HG03354 (cell line): ENCODE results near the gene STXBP6.
"Not testable (repeated sequence)": the region's sequence is repeated elsewhere in the genome, so short reads cannot be mapped to it uniquely, and the experiment has no call there.

Experiments used
- ATAC-seq: cut with Tn5 transposase; IDR thresholded peaks from one replicate; pipeline ENCODE4 v1.9.1; 2021; ENCODE audit warnings: mild to moderate bottlenecking; ENCODE audit not compliant: unreplicated experiment, poor library complexity, severe bottlenecking

Gene STXBP6

DNA sequence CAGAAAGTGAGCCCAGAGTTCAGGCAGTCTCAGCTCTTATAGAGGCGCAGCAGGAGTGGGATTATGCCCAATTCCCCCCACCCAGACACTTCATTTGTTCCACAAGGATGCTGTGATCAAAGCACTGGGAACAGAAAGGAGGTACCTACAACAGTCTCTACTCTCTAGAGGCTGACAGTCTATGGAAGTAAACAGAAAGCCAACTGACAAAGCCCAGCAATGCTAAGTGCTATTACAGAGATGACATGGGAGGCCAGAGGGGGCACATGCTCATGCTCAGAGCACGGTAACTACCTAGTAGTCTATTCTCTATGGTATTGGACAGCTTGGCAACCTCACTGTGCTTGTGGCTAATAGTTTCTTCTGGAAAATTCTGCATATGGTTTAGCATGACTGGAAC is 85.9 kb downstream of the STXBP6 start:
- no peak for ATAC-seq

DNA sequence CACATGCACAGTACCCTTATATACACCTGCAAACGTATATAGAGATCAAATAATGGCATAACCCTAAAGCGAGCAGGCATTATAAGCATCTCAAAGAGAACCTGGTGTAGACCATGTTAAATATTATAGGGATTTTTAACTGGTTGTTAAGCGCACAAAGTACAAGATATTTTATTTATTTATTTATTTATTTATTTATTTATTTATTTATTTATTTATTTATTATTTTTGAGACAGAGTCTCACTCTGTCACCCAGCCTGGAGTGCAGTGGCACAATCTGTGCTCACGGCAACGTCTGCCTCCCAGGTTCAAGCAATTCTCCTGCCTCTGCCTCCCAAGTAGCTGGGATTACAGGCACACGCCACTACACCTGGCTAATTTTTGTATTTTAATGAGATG is 87.8 kb downstream of the STXBP6 start:
- not testable (repeated sequence) for ATAC-seq

DNA sequence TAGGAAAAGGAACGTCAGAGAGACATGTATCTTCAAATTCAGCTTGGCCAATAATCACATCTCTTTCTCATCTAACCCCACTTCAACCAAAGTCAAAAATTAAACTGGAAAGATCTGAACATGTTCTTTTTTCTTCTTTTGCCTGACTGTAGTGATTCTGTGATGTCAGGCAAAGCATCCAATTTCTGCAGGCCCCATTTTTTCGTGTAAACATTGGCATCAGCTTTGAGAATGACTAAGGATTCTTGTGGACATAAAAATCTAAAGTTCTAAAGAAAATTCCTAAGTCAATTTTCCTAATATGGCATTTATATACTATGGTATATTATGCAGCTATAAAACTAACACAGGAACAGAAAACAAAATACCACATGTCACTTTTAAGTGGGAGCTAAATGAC is 89.1 kb downstream of the STXBP6 start:
- ATAC-seq = no peak

DNA sequence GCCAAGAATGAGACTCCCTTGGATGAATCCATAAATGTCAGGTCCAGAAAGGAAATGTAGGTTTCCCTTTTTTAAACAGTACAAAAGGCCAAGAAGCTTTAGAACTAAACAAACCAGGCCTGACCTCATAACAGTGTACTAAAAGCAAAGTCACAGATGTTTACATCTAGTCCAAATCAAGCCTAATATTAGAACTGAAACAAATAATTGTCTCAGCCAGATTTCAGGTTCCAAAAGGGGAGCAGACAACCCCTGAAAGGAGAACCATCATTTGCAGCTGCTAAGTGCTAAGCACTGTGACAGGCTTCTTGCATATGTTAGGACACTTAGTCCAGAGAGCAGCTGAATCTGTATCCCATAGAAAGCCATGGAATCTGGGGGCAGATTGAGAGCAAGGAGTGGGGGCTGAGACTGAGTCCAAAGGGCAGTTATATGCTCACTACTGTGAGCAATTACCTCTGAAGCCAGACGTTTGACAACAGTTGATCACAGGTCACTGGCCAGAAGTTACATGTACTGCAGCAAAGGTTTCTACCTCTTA is 90.1 kb downstream of the STXBP6 start:
- ATAC-seq = peak; percentile 90

DNA sequence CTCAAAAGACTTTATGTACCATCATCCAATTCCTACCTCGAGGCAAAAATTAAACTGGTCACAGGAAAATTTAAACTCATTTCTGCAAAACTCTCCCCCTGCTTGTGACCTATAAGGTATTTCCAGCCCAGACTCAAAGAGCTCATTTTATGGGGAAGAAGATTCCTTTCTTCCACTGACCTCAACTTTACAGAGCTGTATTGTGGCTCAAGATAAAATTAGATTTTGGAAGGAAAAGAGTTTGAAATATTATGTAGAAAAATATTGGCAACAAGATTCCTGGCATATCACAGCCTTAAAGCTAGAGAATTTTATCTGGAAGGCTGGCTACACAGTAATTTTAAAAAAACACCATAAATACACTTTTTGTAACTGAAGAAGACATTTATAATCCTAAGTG is 91.7 kb downstream of the STXBP6 start:
- ATAC-seq = no peak

DNA sequence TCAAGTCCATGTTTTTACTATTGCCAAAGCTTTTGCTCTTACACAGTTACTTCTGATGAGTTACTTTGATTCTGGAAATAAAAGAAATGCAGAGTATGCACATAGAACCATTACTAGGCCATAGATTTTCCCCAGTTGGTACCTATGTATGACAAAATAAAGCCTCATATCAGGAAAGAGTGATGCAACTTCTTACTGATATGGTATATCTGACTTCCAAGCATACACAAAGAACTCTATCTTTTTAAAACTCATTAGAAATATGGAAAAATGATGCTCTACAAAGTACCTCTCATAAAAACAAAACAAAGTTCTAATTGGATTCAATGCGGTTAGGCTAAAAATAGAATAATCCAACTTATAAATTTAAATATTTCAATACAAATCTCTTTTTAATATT is 92.1 kb downstream of the STXBP6 start:
- ATAC-seq = no peak

DNA sequence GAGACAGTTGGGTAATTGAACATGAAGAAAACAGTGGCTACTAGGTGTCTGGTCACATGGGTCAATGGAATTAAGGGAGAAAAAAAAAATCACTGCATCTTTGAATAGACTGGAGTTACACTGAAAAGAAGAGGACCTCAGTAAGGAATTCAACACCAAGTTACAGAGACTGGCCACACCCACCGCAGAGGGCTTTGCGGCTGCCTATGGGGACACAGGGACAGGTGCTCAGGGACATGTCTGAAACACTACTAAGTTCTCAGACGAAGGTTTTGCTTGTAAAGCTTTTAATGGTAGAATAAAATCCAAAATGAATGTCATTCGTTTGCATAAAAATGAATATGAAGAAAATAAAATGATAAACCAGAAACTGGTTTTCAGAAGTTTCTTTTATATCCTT is 93.8 kb downstream of the STXBP6 start:
- no peak for ATAC-seq

DNA sequence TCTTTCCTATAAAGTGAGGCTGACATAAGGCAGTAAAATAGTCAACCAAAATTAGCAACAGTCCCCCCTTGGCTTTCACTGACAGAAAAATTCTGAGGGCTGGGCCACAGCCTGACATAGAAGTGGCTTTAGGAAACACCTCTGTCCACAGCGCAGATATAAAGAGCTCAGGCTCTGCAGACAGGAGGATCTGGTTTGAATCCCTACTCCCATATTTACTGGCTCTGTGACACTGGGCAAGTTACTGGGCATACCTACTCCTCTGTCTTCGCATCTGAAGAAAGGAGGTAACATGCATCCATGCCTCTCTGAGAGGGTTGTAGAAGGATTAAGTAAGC is 95.3 kb downstream of the STXBP6 start:
- no peak for ATAC-seq

DNA sequence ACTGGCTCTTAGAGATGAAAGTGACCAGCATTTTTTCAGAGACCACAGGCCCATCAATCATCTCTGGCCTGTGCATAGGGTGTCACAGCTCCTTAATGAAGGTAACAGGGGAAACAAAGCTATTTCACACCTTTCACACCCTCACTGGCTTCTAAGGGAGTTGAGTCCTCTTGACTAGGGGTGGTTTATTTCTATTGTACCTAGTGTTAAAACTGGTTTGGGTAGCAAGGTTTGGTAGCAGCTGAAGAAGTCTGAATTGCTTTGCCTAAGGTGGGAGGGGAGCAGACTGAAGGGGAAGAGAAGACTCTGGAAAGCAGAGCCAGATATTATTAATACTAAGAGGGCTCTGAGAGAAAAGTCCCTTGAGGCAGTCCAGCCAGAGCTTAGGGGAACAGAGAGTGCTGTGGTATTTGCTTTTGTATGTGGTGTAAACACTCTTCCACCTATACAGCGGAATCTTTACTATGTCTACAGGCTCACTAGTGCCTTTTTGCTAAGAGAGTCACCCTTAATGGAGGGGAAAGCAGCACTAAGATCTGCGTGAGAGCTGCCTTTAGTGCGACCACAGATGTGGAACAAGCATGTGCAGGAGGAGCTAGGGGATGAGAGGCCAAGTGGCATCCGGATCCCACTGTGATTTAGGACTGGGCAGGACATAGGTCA is 95.8 kb downstream of the STXBP6 start:
- ATAC-seq = peak; percentile 87

DNA sequence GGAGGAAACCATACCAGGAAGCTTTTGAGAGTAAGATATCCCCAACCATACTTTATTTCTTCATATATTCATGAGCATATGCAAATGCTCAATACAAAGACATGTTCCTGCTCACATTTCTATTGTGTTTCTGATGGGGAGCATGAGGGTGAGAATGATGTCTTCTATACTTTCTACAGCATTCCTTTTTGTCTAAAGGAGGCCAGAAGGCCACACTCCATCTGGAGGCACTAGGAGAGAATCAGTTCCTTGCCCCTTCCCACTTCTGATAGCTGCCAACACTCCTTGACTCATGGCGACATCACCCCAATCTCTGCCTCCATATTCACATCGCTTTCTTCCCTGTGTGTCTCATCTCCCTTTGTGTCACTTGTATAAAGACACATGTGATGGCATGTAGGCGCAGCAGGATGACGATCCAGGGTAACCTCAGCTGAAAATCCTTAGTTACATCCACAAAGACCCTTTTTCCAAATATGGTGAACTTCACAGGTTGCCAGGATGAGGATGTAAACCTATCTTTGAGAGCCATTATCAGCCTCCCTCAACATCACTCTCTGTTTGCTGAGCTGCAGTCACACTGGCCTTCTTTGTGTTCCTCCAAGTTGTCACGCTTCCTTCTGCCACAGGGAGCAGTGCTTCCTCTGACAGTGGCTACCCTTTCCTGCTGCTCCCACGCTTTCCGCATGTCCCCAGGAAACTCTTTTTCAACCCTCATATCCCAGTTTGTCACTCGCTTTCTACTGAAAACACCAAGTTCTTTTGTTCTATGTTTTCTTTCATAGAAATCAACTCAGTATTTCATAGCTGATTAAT is 96.9 kb downstream of the STXBP6 start:
- ATAC-seq = no peak

DNA sequence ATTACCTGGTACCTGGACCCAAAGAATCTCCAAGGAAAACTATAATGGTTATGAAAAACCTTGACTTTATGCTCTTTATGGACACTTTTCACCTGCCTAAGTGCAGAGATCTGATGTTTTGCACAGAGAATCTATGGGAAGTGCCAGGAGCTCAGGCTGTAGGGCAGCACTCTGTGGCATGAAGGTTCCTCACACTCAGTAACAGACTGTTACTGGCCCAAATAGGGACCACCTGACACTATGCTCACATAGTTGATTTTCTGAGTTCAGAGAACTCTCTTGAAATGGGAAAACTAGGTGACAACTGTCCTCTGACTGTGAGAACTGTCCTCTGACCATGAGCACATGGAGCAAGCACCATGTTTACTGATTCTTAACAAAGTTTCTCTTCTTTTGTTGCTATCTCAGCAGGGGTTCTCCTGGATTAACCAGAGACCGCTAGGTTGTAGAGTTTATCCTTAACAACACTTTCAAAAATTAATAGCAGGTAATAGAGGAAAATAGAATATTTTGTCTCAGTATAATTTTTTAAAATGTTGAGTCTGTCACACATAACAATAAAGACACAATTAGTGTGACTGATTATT is 101.6 kb downstream of the STXBP6 start:
- no peak for ATAC-seq

DNA sequence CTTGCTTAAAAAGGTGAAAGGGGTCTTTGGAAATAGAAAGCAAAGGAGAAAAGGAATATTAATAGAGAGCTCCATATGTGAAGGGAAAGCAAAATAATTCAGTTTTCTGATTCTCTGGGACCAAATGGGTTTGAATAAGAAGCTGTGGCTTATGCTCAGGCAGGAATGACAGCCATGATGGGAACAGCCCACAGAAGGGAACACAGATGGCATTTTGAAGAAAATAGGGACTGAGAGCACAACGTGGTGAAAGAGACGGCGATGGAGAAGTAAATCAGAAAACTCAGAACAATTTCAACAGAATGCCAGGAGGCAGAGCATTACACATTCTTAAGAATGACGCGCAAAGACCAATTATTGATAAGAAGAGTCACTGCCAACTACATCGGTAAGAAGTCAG is 102.8 kb downstream of the STXBP6 start:
- no peak for ATAC-seq

DNA sequence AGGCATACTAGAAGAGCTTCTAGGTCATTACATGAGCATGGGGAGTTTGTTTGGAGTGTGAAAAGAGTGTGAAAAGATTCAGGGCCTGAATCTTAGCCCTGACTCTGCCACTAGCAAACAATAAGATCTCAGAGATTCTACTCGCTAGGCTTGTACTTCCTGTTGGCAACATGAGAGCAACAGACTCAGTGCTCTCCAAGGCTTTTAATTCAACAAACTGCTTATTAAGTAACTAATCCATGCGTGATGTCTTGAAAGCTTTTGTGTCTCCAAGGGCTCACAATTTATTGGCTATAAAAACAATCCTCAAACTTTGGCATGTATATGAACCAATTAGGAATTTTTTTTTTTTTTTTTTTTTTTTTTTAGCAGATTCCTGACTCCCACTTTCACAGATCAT is 105.1 kb downstream of the STXBP6 start:
- ATAC-seq = no peak

DNA sequence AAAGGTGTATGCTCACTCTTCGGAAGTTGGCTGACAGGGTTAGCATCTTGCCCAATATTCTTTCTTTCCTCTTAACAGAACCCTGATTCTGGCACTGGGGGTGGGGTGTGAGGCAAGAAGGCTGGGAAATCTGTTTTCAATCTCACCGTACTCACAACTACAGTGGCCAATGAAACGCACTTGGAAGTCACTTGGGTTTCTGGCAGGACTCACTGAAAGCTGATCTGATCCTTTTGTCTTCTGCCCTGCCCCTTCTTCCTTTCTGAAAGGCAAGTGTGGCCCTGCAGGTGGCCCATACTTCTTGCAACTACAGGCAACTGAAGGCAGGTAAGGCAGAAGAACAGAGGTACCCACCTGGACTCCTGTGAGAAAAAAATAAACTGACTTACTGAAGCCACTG is 106.9 kb downstream of the STXBP6 start:
- ATAC-seq = no peak

DNA sequence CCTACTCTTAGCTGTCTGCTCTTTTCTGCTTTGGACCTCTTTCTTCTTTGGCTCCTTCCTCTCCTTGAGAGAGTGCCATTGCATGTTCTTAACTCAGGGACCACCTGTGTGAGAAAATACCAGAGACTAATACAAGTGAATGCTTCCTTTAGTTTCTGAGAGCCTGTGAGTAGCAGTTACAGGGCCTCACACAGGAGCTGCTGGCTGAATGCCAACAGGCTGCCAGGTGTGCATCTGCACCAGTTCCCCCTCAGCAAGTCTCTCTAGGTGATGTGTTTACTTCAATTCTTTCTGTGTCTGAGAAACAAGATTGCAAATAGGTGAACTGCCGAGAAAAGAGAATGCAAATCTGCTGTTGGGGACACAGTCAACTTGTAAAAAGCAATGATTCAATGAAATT is 108.2 kb downstream of the STXBP6 start:
- ATAC-seq = peak; percentile 80

DNA sequence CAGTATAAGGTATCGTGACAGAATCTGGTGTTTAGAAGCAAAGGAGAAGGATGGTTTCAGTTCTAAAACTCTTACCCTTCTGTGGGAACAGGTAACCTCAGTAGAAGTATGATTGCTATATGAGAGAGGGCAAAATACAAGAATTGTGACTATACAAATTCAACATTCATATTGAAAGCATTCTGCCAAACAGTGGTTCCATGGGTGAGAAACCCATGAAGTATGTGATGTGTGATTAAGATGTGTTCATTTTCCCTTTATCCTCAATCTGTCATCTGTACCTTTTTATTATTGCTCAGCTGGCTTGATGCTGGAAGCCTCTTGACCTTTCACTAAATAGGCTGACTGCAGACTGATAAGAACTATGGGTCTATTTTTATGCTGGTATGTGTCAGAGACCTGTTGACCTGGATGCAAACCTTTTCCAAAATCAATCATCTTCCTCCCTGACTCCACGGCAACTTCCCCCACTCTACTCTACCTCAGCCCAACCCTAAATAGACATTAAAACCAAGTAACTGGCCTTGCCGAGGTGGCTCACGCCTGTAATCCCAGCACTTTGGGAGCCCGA is 109.6 kb downstream of the STXBP6 start:
- no peak for ATAC-seq

DNA sequence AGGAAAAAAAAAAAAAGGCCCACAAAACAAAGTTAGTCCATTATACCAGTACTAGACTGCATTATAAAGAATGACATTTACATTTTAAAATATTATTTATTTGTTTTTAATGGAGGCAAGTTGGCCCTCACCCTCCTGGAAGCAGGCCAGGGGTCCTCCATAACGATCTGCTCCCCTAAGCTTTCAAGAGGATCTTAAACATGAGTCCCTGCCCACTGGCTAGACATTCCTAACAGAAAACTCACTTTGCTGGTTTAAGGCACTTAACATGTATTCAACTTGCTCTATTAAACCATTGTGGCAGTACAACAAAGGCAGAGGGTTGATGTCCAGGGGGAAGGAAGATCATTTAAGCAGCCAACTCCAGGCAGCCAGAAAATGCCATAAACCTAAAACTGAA is 111.4 kb downstream of the STXBP6 start:
- ATAC-seq = no peak

DNA sequence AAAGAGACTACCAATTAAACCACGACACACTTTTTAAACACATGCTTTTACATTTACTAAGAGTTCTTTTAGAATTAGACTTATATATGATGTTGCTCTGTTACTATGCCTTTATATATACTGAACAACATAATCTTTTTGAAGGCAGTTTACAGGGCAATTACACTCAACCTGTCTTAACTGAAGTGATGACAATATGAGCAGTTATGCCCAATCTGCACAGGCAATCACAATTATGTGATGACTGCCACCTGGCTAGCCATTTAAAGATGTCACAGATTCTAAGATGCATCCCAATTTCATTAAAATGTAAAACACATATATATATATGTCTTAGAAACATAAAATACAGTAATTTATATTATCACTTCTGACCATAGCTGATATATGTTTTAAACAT is 112.6 kb downstream of the STXBP6 start:
- no peak for ATAC-seq

DNA sequence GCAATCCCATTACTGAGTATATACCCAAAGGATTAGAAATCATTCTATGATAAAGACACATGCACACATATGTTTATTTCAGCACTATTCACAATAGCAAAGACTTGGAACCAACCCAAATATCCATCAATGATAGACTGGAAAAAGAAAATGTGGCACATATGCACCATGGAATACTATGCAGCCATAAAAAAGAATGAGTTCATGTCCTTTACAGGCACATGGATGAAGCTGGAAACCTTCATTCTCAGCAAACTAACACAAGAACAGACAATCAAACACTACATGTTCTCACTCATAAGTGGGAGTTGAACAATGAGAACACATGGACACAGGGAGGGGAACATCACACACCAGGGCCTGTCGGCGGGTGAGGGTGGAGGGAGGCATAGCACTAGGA is 113.2 kb downstream of the STXBP6 start:
- ATAC-seq = not testable (repeated sequence)

DNA sequence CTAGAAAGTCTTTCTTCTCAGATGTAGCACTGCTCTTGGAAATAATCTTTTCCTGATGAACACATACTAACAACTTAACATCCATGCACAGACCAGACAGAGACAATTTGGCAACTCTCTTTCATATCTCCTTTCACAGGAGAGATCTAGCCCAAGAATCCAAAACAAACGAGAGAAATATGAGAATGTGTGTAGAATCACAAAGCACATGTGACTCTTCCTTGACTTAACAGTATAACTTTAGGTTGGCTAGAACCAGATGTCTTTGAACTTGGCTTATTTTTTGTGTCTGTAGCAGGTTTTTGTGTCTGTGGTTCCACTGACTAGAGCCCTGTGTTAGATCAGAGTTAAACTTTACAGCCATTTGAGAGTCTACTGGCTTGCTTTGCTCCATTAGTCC is 114.2 kb downstream of the STXBP6 start:
- ATAC-seq = no peak
